T follicular helper cell (primary cell): Measurements from ENCODE around the gene ELOB.

ENCODE experiments used
- DNase-seq: peaks from one replicate; pipeline ENCODE4 v3.0.0-alpha.2; 2020; ENCODE audit warnings: low read depth

The ELOB gene

DNA sequence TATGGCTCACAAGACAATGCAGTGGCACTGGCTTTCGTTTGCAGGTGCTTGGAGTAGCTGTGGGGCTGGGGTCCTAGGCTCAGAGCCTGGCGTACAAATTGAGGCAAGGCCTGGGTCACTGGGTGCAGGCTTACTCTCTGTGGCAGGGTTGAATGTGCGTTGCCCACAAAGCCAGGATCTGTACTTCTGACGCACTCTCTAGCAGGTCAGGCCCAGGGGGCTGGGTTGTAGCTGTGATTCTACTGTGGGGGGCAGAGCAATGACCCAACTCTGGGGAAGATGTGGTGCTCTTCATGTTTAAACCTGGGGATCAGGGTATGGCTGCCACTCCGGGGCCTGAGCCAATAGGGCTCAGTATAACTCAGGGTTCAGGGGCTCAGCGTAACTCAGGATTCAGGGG, 33.6 kb upstream of the ELOB start:
- no peak for DNase-seq

- DNase-seq: no peak
Measured at GRCh38 chr16:2809149-2809760, 32.2 kb upstream of the ELOB start.

DNA sequence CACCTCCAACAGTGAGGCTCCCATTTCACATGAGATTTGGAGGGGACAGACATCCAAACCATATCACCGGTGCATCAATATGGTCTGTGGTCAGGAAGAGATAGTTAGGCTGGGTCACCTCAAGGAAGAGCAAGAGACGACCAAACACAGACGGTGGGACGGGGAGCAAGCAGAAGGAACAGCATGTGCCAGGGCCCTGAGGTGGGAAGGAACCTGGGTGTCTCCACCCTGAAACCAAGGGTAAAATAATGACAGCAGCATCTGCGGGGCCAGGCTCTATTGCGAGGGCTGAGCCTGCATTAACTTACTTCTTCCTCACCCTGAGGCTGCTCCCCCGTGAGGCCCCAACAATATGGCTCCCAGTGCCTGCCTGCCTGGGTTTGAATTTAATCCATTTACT, 31.1 kb upstream of the ELOB start:
- DNase-seq: no peak

DNA sequence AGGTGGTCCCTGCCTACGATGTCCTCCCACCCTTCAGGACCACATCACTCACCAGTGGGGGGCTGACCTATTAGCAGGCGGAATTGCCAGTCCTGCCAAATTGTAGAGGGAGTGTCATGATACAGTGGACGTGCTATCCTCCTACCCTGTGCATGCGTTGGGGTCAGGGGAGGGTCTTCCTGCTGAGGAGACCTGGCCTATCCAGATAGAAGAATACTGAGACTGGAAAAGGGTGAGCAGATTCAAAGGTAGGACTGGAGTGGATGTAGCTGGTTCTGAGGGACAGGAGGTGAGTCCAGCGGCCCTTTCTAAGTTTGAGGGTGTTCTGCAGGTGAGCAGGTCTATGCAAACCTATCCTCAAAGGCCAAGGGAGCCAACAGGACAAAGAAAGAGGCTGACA, 29.2 kb upstream of the ELOB start:
- no peak for DNase-seq

DNA sequence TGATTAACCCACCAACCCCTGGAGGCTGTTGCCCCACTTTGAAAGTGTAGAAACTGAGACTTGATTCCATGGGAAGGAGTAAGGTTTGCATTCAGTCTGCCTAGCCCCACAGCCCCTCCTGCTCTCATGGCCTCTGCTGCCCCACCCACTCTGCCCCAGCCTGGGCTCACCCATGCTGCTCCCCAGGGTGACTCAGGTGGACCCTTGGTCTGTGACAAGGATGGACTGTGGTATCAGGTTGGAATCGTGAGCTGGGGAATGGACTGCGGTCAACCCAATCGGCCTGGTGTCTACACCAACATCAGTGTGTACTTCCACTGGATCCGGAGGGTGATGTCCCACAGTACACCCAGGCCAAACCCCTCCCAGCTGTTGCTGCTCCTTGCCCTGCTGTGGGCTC, 27.6 kb upstream of the ELOB start:
- no peak for DNase-seq

- DNase-seq: no peak
Measured at GRCh38 chr16:2803545-2804195, 26.6 kb upstream of the ELOB start.

DNA sequence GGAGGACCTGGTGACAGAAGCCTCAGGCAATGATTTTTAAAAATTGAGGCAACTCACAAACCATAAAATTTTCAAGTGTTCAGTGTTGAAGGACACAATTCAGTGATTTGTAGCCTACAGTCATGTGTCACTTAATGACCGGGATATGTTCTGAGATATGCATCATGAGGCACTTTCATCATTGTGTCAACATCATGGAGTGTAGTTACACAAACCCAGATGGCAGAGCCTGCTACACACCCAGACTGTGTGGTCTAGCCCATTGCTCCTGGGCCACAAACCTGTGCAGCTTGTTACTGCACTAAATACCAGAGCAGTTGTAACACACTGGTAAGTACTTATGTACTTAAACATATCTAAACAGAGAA, 22.8 kb upstream of the ELOB start:
- no peak for DNase-seq

DNA sequence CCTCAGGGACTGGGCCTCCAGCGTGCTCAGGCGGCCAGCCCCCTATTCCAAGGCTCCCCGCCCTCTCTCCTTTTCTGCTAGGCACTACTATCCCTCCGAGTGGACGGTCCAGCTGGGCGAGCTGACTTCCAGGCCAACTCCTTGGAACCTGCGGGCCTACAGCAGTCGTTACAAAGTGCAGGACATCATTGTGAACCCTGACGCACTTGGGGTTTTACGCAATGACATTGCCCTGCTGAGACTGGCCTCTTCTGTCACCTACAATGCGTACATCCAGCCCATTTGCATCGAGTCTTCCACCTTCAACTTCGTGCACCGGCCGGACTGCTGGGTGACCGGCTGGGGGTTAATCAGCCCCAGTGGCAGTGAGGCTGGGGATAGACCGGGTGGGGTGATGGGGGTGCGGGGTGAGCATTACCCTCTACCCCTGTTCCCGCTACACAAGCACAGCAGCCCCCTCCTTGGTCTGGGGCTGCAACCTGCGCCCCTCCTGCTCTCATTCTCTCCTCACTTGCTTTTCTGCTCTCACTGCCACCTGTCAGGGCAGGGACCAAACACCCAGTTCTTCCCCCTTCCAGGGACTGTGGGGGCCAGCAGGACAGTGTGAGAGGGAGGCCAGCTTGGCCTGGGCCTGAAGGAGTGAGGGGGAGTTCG, 22.3 kb upstream of the ELOB start:
- DNase-seq: no peak

DNA sequence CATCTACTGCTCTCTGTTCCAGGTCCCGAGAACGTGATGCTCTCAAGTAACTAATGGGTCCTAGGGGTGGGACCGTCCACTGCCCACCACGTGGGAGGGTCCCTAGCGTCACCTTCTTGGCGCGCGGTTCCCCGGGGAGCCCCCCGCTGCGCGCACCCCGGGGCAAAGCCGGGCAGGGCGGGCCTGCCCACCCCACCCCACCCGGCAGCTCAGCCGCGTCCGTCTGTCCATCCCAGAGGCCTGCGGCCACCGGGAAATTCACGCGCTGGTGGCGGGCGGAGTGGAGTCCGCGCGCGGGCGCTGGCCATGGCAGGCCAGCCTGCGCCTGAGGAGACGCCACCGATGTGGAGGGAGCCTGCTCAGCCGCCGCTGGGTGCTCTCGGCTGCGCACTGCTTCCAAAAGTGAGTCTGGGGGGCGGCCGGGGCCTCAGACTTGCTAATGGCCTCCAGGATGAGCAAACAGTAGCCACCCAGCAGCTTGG, 21.7 kb upstream of the ELOB start:
- no peak for DNase-seq

DNA sequence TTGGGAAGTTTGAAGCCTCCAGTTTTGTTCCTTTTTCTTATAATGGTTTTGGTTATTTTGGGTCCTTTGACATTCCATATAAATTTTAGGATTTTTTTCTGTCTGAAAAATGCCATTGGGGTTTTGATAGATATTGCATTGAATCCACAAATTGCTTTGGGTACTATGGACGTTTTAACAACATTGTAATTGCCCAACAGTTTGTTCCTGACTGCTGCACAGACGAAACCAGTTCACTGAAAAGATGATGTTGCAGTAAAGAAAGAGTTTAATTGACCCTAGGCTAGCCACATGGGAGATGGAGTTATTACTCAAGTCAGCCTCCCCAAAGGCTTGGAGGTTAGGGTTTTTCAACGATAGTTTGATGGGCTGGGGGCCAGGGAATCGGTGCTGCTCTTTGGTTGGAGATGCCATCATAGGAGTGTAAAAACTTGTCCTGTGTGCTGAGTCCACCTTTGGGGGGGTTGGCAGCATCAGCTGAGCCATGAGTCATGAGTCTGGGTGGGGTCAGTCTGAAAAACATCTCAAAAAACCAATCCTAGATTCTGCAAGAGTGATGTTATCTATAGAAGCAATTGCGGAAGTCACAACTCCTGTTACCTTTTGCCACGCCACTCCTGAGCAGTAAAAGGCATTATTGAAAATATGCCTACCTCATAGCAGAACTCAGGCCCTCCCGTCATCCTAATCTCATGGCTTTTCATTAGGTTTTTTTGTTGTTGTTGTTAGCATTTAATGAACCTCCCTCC, 18.5 kb upstream of the ELOB start:
- no peak for DNase-seq

GRCh38 chr16:2792940-2793339, 15.9 kb upstream of the ELOB start:
- DNase-seq: no peak

GRCh38 chr16:2791174-2791573, 14.1 kb upstream of the ELOB start:
- DNase-seq: no peak

- DNase-seq: no peak
Measured at GRCh38 chr16:2790631-2791030, 13.6 kb upstream of the ELOB start.

DNA sequence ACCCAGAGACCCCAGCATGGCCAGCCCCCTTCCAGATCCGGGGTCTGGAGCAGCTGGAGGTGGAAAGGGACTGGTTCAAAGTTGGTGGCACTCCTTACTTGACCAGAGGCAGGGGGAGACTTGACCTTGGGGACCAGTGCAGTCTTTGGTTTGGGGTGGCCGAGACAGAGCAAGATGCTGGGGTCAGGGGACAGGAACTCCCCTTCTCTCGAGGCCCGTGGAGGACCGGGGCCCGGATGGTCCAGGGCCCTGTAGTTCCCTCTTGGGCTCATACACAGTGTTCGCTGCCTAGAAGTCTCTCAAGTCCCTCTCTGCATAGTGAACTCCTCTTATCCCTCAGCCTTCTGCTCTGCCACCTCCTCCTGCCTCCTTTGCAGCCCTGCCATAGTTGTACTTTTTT, 10.9 kb upstream of the ELOB start:
- DNase-seq: no peak

DNA sequence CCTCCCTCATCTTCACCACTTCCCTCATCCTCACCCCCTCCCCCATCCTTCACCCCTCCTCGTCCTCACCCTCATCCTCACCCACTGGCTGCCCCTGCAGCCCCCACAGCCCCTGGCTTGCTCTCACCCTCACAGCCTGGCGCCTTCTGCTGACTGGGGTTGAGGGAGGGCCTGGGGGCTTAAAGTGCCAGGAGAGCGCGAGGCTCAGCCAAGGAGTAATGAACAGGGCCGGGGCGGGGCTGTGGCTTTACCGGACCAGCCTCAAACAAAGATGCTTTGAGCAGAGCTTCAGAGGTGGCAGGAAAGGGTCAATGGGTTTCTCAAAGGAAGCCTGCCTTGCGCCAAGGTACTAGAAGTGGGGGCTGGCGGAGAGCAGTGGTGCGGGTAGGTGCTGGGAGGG, 10.3 kb upstream of the ELOB start, which contains the start of gene PRSS33:
PRSS33 (minus strand) TSS at position 155 of the 400 bp plus-strand sequence. CDS start 1,013 bp downstream, outside the sequence.
- DNase-seq: no peak

GRCh38 chr16:2786826-2787151, 9.7 kb upstream of the ELOB start:
- DNase-seq: no peak

- DNase-seq: no peak
Measured at GRCh38 chr16:2786061-2786825, 9.2 kb upstream of the ELOB start.

- DNase-seq: no peak
Measured at GRCh38 chr16:2785101-2785991, 8.3 kb upstream of the ELOB start.

- no peak for DNase-seq
Measured at GRCh38 chr16:2784358-2785100, 7.4 kb upstream of the ELOB start.
